Peyer's patch (tissue), 4 donors: ENCODE measurements around the gene SUSD1.

Experiments used
- CTCF ChIP-seq, 6 experiments: fragments of 450-650 bp in 4 of 6; fragments of 200-600 bp in 2 of 6; sonication (generic) in 1 of 6; IDR thresholded peaks; one replicate each; pipeline ENCODE4 v1.5.1; 2017 to 2019; ENCODE audit warnings: antibody characterized with exemption in 6 of 6, mild to moderate bottlenecking in 3 of 6, moderate library complexity in 1 of 6
- POLR2A ChIP-seq, 2 donors: fragments of 450-650 bp; IDR thresholded peaks; one replicate each; pipeline ENCODE4 v1.5.1; 2017; ENCODE audit warnings: antibody characterized with exemption in 2 of 2, mild to moderate bottlenecking in 2 of 2, moderate library complexity in 2 of 2

GRCh38 chr9:112104901-112105300 lies 70.2 kb downstream of the SUSD1 start:
- TF ChIP-seq POLR2A (IDR thresholded peaks at IDR 0.05) (no peak), CTCF (IDR thresholded peaks at IDR 0.05) (no peak)
